Nephron (organoid): Measurements from ENCODE around the gene KCNIP4.

Experiments used
- H3K27ac Mint-ChIP-seq, 3 experiments: 2 replicates each; pipeline ENCODE4 v1.8.0; 2020; ENCODE audit warnings: mixed read lengths in 3 of 3, mild to moderate bottlenecking in 2 of 3, moderate library complexity in 1 of 3
- H3K27me3 Mint-ChIP-seq: 2 replicates; pipeline ENCODE4 v1.8.0; 2021; ENCODE audit warnings: low read depth, mild to moderate bottlenecking, moderate library complexity, mixed read lengths
- H3K36me3 Mint-ChIP-seq: 2 replicates; pipeline ENCODE4 v1.8.0; 2020; ENCODE audit warnings: low read depth, mixed read lengths
- H3K4me1 Mint-ChIP-seq: 2 replicates; pipeline ENCODE4 v1.8.0; 2020; ENCODE audit warnings: mixed read lengths
- H3K4me3 Mint-ChIP-seq, 3 experiments: 2 replicates each; pipeline ENCODE4 v1.8.0; 2020; ENCODE audit warnings: mild to moderate bottlenecking in 3 of 3, mixed read lengths in 3 of 3, moderate library complexity in 2 of 3
- H3K9me3 Mint-ChIP-seq: 2 replicates; pipeline ENCODE4 v1.8.0; 2020; ENCODE audit warnings: mixed read lengths
- CTCF ChIP-seq, 3 experiments: fragments of 200-600 bp; sonication (generic); IDR thresholded peaks; one replicate each; pipeline ENCODE4 v1.5.0; 2021; ENCODE audit warnings: antibody characterized with exemption in 3 of 3; ENCODE audit not compliant: unreplicated experiment in 3 of 3

The KCNIP4 gene

GRCh38 chr4:21009956-21010355 is 938.6 kb downstream of the KCNIP4 start:
- Mint-ChIP-seq H3K36me3 (no peaks in the 10 kb centered on the region), H3K27me3 (no peaks in the 10 kb centered on the region), H3K4me3 (no peak overlapping the region), H3K27ac (no peak overlapping the region), H3K4me1 (no peaks in the 10 kb centered on the region), H3K9me3 (no peaks in the 10 kb centered on the region)
- no peak for TF ChIP-seq CTCF (IDR thresholded peaks at IDR 0.05; ENCODE audit: unreplicated experiment in 3 of 3)

GRCh38 chr4:21005647-21006046 is 942.9 kb downstream of the KCNIP4 start:
- H3K4me1 Mint-ChIP-seq, result no peaks in the 10 kb centered on the region
- H3K27ac Mint-ChIP-seq, result no peak overlapping the region
- H3K36me3 Mint-ChIP-seq, result no peaks in the 10 kb centered on the region
- H3K27me3 Mint-ChIP-seq, result no peaks in the 10 kb centered on the region
- no peak overlapping the region for H3K4me3 Mint-ChIP-seq
- no peak for TF ChIP-seq CTCF (IDR thresholded peaks at IDR 0.05; ENCODE audit: unreplicated experiment in 3 of 3)
- H3K9me3 Mint-ChIP-seq, result no peaks in the 10 kb centered on the region

GRCh38 chr4:21002976-21003375 is 945.6 kb downstream of the KCNIP4 start:
- no peaks in the 10 kb centered on the region for H3K27me3 Mint-ChIP-seq

GRCh38 chr4:21002286-21002685 is 946.3 kb downstream of the KCNIP4 start:
- Mint-ChIP-seq H3K4me1 (no peaks in the 10 kb centered on the region), H3K27me3 (no peaks in the 10 kb centered on the region), H3K36me3 (no peaks in the 10 kb centered on the region), H3K9me3 (no peaks in the 10 kb centered on the region), H3K4me3 (no peak overlapping the region), H3K27ac (no peak overlapping the region)
- no peak for TF ChIP-seq CTCF (IDR thresholded peaks at IDR 0.05; ENCODE audit: unreplicated experiment in 3 of 3)

More at GRCh38 chr4:21002976-21003375, 945.6 kb downstream of the KCNIP4 start:
- Mint-ChIP-seq H3K36me3 (no peaks in the 10 kb centered on the region), H3K4me1 (no peaks in the 10 kb centered on the region), H3K27ac (no peak overlapping the region), H3K4me3 (no peak overlapping the region), H3K9me3 (no peaks in the 10 kb centered on the region)
- TF ChIP-seq CTCF (IDR thresholded peaks at IDR 0.05; ENCODE audit: unreplicated experiment in 3 of 3), result no peak

- H3K4me1 Mint-ChIP-seq, result no peaks in the 10 kb centered on the region
- no peak overlapping the region for H3K27ac Mint-ChIP-seq
- no peaks in the 10 kb centered on the region for H3K9me3 Mint-ChIP-seq
- TF ChIP-seq CTCF (IDR thresholded peaks at IDR 0.05; ENCODE audit: unreplicated experiment in 3 of 3), result no peak
- H3K36me3 Mint-ChIP-seq, result no peaks in the 10 kb centered on the region
- no peak overlapping the region for H3K4me3 Mint-ChIP-seq
- no peaks in the 10 kb centered on the region for H3K27me3 Mint-ChIP-seq
Observed at GRCh38 chr4:21001490-21001889, 947.1 kb downstream of the KCNIP4 start.

- Mint-ChIP-seq H3K4me3 (no peak overlapping the region), H3K27ac (no peak overlapping the region)
Observed at GRCh38 chr4:20997886-20998285, 950.7 kb downstream of the KCNIP4 start.

More at GRCh38 chr4:20997886-20998285, 950.7 kb downstream of the KCNIP4 start:
- Mint-ChIP-seq H3K9me3 (no peaks in the 10 kb centered on the region), H3K27me3 (no peaks in the 10 kb centered on the region), H3K36me3 (no peaks in the 10 kb centered on the region), H3K4me1 (no peaks in the 10 kb centered on the region)
- TF ChIP-seq CTCF (IDR thresholded peaks at IDR 0.05; ENCODE audit: unreplicated experiment in 3 of 3), result no peak
